ENCODE results near the gene FAM8A1. TPM values are rescaled to one million over a fixed set of nuclear protein-coding genes. Genes with fewer than 3 reads are reported as not detected.

The FAM8A1 gene
- total RNA-seq, 1 donor from 2014 or later = 24.0 TPM

GRCh38 chr6:17656092-17656491 is 56.0 kb downstream of the FAM8A1 start:
- DNase-seq (ENCODE audit: low spot score) = no peak

- DNase-seq (ENCODE audit: low spot score) = no peak
Observed at GRCh38 chr6:17656644-17657043, 56.5 kb downstream of the FAM8A1 start.

Other genes starting within 250 kb of the FAM8A1 start
- gene CAP2, start 206.7 kb upstream of the FAM8A1 start, total RNA-seq = 9.3 TPM
- gene NUP153, start 106.6 kb downstream of the FAM8A1 start, total RNA-seq = 43.0 TPM